GM12892 (cell line): ENCODE data around the gene LRIT1.

Experiments
- DNase-seq: peaks from one replicate; pipeline ENCODE4 v3.0.0; 2011; ENCODE audit not compliant: insufficient read length
- FAIRE-seq: peaks from 2 replicates; lab custom pipeline; 2011; peaks lifted over from hg19 to GRCh38; lab: Jason Lieb, UNC
- POLR2A ChIP-seq: IDR thresholded peaks from 2 replicates; pipeline ENCODE4 v1.6.1; 2011; ENCODE audit warnings: low read depth, low read length, control low read depth
- POLR2AphosphoS5 ChIP-seq: IDR thresholded peaks from 2 replicates; pipeline ENCODE4 v1.6.1; 2011; ENCODE audit warnings: low read depth, low read length, control low read depth
- TAF1 ChIP-seq: IDR thresholded peaks from 2 replicates; pipeline ENCODE4 v1.6.1; 2011; ENCODE audit warnings: low read depth, mild to moderate bottlenecking, control low read depth, low read length, borderline replicate concordance

Gene LRIT1

GRCh38 chr10:84248794-84249193 is 7.4 kb upstream of the LRIT1 start:
- TF ChIP-seq POLR2AphosphoS5 = no peak
- no peak for TF ChIP-seq POLR2A
- no peak for TF ChIP-seq TAF1
- no peak for FAIRE-seq
- no peak for DNase-seq

- FAIRE-seq (no peak), DNase-seq (no peak)
- no peak for TF ChIP-seq TAF1
- TF ChIP-seq POLR2AphosphoS5 = no peak
- no peak for TF ChIP-seq POLR2A
These were observed 6.2 kb upstream of the LRIT1 start for GRCh38 chr10:84247496-84247895.

GRCh38 chr10:84244651-84245270 is 3.4 kb upstream of the LRIT1 start, which contains the start of gene RGR:
RGR (plus strand) TSS chr10:84245053; CDS start chr10:84245091, 38 bp downstream.
- no peak for TF ChIP-seq POLR2AphosphoS5
- no peak for TF ChIP-seq POLR2A
- TF ChIP-seq TAF1 = no peak
- FAIRE-seq = no peak
- no peak for DNase-seq

GRCh38 chr10:84243759-84244158 is 2.4 kb upstream of the LRIT1 start:
- DNase-seq (no peak), FAIRE-seq (no peak)
- no peak for TF ChIP-seq POLR2AphosphoS5
- TF ChIP-seq TAF1 = no peak
- no peak for TF ChIP-seq POLR2A

DNA sequence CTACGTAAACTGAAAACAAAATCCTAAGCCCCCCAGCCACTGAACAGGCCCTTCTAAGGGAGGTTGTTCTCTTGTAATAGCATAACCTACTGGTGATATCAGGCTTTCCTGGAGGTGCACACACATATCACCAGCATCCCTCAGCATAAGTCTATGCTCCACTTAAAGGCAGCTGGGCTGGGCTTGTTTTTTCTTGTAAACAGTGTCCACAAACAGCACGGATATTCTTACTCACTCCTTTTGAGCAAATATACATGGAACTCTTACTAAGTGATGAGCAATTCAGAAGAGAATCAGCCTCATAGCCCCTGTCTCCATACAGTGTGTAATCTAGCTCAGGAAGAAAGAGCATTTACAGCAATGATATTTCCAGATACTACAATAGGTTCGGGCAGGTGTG is 2.4 kb downstream of the LRIT1 start:
- DNase-seq = no peak

DNA sequence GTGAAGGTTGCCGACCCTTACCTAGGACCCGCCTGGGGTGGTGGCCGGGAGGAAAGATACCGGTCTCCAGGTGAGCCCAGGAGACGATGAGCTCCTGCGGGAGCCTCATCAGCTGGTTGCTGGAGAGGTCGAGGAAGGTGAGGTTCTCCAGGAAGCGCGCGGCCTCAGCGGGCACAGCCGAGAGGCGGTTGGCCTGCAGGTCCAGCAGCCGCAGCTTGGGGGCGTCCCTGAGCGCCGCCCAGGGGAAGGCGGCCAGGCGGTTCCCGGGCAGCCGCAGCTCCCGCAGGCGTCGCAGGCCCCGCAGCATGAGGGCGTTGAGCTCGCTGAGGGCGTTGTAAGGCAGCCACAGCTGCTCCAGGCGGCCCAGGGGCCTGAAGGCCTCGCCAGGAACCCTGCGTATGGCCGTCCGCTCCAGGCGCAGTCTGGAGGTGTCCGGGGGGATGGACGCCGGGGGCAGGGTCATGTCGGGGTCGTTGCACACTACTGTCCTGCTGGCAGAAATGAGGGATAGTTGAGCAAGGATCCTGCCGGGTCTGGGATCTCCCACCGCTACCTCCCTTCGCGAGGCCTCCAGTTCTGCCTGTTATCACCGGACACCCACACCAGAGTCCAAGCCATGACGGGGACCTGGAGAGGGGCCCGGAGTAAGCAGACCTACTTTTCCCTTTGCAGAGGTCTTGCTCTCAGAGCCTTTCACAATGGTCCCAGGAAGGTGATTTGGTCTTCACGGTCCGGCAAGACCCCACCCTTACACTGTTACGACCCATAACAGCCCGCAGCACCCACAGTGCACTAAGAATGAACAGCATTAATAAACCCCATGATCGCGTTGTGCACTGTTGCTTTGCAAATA is 3.9 kb downstream of the LRIT1 start:
- DNase-seq = no peak
- no peak for FAIRE-seq
- TF ChIP-seq POLR2A (no peak), TAF1 (no peak), POLR2AphosphoS5 (no peak)

More for the DNA sequence above, 2.4 kb downstream of the LRIT1 start:
- TF ChIP-seq POLR2AphosphoS5 (no peak), TAF1 (no peak), POLR2A (no peak)
- FAIRE-seq = no peak

- TF ChIP-seq TAF1 = no peak
- DNase-seq (no peak), FAIRE-seq (no peak)
These were observed 4.5 kb downstream of the LRIT1 start for GRCh38 chr10:84236807-84237198.

- DNase-seq = no peak
- FAIRE-seq = no peak
- TF ChIP-seq POLR2AphosphoS5 = no peak
- no peak for TF ChIP-seq TAF1
- no peak for TF ChIP-seq POLR2A
These were observed 6.2 kb downstream of the LRIT1 start for GRCh38 chr10:84235096-84235495.

DNA sequence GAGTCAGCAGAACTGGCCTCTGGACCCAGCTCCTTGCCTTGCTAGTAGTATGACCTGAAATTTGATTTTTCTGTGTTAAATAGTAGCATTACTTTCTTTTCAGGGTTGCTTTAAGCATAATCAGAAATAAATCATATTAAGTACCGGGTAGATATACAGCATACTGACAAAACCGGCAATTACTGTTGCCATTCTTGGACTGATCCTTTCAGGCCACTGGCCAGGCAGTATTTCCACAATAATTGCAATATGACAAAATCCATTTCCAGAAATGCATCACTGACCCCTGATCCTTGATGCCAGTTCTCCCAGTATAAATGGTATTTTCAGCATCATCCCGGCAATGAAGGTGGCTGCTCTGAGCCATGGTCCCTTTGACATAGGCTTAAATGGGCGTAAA is 6.9 kb downstream of the LRIT1 start:
- TF ChIP-seq POLR2A (no peak), POLR2AphosphoS5 (no peak), TAF1 (no peak)
- FAIRE-seq = no peak
- no peak for DNase-seq

DNA sequence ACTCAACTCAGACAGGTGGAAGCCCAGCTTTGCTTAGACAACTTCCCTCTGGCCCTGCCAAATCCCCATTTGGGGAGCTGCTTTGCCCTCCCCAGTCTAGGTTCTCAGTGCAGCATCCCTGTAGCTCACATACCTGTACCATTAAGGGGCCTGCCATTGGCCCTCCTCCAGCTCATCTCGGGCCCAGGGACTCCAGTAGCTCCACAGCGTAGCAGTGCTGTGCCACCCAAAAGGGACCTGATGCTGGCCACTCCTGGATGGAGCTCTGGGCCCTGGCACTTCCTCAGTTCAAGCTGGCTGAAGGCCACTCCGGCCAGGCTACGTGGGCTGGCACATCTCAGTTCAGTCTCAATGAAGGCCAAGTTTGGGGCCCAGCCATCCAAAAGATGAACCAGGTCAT is 7.4 kb downstream of the LRIT1 start:
- no peak for FAIRE-seq
- no peak for DNase-seq
- TF ChIP-seq TAF1 = no peak
- no peak for TF ChIP-seq POLR2AphosphoS5
- TF ChIP-seq POLR2A = no peak

- no peak for FAIRE-seq
- TF ChIP-seq POLR2AphosphoS5 (no peak), POLR2A (no peak), TAF1 (no peak)
- DNase-seq = no peak
These were observed 9.0 kb downstream of the LRIT1 start for GRCh38 chr10:84232376-84232775.

GRCh38 chr10:84230359-84230758 is 11.0 kb downstream of the LRIT1 start:
- TF ChIP-seq POLR2A (no peak), TAF1 (no peak), POLR2AphosphoS5 (no peak)
- DNase-seq = no peak
- no peak for FAIRE-seq
